Activated naive CD4-positive, alpha-beta T cell treated with anti-CD3 and anti-CD28 coated beads, Interleukin-2, amount 50 U/mL, for 24 hours (primary cell): Measurements from ENCODE around the gene NFASC.
A peak's percentile ranks its signal among the peaks of the same experiment; 100 is the strongest.

Experiments
- H3K27ac Mint-ChIP-seq: one replicate; pipeline ENCODE4 v1.8.0; 2021; ENCODE audit warnings: mild to moderate bottlenecking, mixed read lengths
- H3K27me3 Mint-ChIP-seq: one replicate; pipeline ENCODE4 v1.8.0; 2021; ENCODE audit warnings: mixed read lengths
- H3K36me3 Mint-ChIP-seq: one replicate; pipeline ENCODE4 v1.8.0; 2021; ENCODE audit warnings: mixed read lengths
- H3K4me1 Mint-ChIP-seq: one replicate; pipeline ENCODE4 v1.8.0; 2021; ENCODE audit warnings: mixed read lengths
- H3K4me3 Mint-ChIP-seq: one replicate; pipeline ENCODE4 v1.8.0; 2021; ENCODE audit warnings: mild to moderate bottlenecking, mixed read lengths
- H3K9me3 Mint-ChIP-seq: one replicate; pipeline ENCODE4 v1.8.0; 2021; ENCODE audit warnings: mixed read lengths

The NFASC gene

DNA sequence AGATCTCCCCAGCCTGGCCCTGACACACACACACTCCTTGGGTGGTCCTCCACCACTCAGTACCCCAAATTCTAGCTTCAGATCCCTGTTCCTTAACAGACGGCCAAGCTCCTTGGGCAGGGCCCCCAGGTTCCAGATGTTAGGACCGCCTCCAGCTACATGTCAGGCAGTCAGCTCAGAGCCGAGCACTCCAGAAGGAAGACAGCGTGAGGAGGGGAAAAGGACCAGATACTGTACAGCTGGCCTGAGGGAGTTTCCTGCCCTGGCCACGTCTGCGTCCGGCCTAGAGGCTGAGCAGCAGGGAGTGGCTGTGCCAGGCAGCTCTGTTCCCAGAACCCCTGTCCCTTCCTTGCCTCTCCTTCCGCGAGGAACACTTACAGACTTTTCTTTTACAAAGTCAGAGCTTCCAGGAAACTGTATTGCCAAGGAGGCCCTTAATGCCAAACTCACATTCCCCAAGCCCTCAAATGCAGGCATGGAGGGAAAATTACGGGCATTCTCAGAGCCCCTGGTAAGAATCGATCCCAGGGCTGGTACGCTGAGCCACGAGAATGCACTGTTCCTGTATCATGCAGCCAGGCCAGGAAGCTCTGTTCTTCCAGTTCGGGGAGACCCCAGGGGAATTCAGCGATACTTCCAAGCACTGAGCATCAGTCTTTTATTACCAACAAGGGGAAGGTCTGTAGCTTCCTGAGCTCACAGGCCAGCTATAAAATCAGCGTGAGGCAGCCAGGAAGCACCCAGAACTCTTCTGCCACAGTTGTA, 127.1 kb downstream of the NFASC start:
- Mint-ChIP-seq H3K27me3 (no peaks in the 10 kb centered on the region), H3K27ac (no peak overlapping the region), H3K36me3 (no peaks in the 10 kb centered on the region), H3K4me1 (no peaks in the 10 kb centered on the region), H3K9me3 (no peaks in the 10 kb centered on the region), H3K4me3 (no peak overlapping the region)

DNA sequence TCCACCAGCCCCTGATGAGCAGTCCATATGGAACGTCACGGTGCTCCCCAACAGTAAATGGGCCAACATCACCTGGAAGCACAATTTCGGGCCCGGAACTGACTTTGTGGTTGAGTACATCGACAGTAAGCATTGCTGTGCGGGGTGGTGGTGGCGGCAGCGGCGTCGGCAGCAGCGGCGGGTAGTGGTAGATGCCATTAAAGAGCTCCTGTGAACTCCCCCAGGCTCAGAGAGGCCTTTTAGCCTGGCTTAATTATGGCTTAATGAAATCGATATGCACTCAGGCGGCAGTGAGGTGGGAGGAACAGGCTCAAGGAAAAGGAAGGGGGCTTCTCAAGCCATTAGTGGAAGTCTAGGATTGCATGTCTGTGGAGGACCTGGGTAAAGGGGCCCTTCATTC, 130.5 kb downstream of the NFASC start:
- H3K27ac Mint-ChIP-seq: no peak overlapping the region
- no peaks in the 10 kb centered on the region for H3K9me3 Mint-ChIP-seq
- no peaks in the 10 kb centered on the region for H3K27me3 Mint-ChIP-seq
- H3K36me3 Mint-ChIP-seq: no peaks in the 10 kb centered on the region
- H3K4me1 Mint-ChIP-seq: no peaks in the 10 kb centered on the region
- no peak overlapping the region for H3K4me3 Mint-ChIP-seq

DNA sequence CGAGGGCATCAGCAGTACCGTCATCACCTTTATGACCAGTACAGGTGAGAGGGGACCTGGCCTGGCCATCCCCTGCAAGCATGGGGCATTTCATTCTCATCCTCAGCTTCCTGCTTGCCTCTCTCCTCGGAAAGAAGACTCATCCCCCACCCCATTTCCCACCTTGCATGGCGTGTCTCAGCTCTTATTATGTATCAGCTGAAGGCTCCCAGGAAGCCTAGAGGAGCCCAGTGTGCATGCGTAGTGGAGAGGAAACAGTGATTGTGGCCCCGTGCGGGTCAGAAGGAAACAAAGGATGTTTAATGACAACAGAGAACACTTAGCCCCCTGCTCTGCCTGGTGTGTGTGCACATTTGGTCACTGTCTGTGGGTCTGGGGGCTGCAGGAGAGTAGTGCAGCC, 132.0 kb downstream of the NFASC start:
- no peaks in the 10 kb centered on the region for H3K36me3 Mint-ChIP-seq
- H3K9me3 Mint-ChIP-seq: no peaks in the 10 kb centered on the region
- H3K4me3 Mint-ChIP-seq: no peak overlapping the region
- no peaks in the 10 kb centered on the region for H3K27me3 Mint-ChIP-seq
- no peak overlapping the region for H3K27ac Mint-ChIP-seq
- H3K4me1 Mint-ChIP-seq: no peaks in the 10 kb centered on the region

DNA sequence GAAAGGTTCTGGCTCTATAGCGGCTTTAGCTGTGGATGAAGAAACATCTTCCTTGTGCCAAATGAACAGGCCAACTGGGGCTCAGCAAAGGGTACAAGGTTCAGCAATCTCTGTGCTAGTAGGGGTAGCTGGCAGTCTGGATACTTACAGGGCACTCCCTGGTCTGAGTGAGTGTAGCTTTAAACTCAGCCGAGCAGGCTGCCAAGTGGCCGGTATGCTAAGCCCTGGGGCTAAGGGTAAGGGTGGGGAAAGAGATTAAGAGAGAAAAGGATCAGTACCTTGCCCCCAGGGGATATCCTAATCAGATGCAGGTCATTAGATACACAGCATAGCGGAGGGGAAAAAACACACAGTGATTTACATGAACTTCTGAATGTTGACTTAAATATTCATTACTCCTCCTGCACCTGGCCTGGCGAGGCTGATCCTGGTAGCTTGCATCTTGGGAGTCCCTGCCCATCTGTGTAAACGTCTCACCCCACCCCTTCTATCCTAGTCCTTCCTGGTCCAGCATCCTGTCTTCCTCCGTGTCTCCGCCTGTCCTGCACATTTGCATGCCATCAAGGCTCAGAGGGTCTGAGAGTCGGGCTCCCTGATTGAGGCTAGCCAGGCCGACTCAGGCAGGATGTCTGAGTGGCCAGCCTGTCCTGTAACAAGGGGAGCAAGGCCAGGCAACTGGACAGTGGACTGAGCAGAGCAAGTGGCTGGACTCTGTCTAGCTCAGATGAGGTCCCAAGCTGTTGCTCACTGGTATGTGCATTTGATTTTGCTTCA, 132.9 kb downstream of the NFASC start:
- Mint-ChIP-seq H3K36me3 (no peaks in the 10 kb centered on the region), H3K9me3 (no peaks in the 10 kb centered on the region), H3K27me3 (no peaks in the 10 kb centered on the region), H3K4me1 (no peaks in the 10 kb centered on the region), H3K4me3 (no peak overlapping the region), H3K27ac (no peak overlapping the region)

DNA sequence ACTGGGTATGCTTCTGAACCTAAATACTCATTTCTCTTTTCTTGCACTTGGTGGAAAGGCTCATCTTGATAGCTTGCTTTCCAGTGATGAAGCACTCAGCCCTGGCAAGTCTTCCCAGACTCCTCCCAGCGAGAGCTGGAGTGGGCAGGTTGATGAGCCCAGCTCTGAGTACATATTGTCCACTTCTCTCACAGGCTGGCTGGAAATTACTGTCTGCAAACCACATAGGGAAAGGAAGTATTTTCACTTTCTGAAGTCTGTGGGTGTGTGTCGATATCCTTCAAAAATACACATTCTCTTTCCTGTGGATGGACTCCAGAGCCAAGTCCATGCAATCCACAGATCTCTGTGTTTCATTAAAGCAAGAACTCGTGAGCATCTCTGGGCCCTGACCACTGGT, 133.7 kb downstream of the NFASC start:
- H3K27ac Mint-ChIP-seq: no peak overlapping the region

DNA sequence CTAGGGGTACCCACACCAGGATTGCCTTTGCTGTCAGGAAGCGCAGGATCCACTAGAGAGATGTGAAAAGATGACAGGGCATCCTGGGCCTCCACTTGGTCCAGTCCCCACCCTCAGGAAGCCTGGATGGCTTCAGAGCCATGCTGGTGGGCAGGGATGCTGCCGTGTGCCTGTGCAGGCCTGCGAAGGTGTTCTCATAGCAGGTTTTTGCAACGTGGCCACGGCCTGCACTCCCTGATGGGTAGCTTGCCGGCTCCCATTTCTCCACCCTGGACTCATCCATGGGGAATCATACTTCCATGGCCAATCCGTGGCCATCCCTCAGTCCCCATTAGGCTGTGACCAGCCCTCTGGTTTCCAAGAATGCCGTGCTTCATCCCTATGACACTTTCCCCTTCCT, 138.2 kb downstream of the NFASC start:
- Mint-ChIP-seq H3K36me3 (no peaks in the 10 kb centered on the region), H3K27me3 (no peaks in the 10 kb centered on the region), H3K4me1 (no peaks in the 10 kb centered on the region), H3K9me3 (no peaks in the 10 kb centered on the region), H3K4me3 (no peak overlapping the region), H3K27ac (no peak overlapping the region)

More for the DNA sequence above, 133.7 kb downstream of the NFASC start:
- Mint-ChIP-seq H3K9me3 (no peaks in the 10 kb centered on the region), H3K27me3 (no peaks in the 10 kb centered on the region), H3K4me3 (no peak overlapping the region), H3K36me3 (no peaks in the 10 kb centered on the region), H3K4me1 (no peaks in the 10 kb centered on the region)

DNA sequence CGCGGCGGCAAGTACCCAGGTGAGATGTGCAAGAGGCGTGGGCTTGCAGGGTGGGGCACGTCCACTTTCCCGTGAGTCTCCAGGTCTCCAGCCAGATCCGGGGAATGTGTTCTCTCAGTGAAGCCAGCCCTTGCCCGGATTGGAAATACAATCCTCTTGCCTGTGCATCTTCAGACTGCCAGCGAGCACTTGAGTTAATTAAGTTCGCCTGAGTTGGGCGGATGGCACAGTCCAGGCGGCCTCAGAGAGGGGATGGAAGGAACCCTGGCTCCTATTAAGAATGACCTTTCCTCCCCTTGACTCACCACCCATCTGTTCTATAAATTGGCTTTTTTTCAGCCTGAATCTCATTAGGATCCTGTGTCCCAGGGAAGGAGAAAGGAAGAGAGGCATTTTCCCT, 139.0 kb downstream of the NFASC start:
- no peak overlapping the region for H3K27ac Mint-ChIP-seq
- no peaks in the 10 kb centered on the region for H3K9me3 Mint-ChIP-seq
- no peak overlapping the region for H3K4me3 Mint-ChIP-seq
- no peaks in the 10 kb centered on the region for H3K27me3 Mint-ChIP-seq
- no peaks in the 10 kb centered on the region for H3K36me3 Mint-ChIP-seq
- no peaks in the 10 kb centered on the region for H3K4me1 Mint-ChIP-seq

DNA sequence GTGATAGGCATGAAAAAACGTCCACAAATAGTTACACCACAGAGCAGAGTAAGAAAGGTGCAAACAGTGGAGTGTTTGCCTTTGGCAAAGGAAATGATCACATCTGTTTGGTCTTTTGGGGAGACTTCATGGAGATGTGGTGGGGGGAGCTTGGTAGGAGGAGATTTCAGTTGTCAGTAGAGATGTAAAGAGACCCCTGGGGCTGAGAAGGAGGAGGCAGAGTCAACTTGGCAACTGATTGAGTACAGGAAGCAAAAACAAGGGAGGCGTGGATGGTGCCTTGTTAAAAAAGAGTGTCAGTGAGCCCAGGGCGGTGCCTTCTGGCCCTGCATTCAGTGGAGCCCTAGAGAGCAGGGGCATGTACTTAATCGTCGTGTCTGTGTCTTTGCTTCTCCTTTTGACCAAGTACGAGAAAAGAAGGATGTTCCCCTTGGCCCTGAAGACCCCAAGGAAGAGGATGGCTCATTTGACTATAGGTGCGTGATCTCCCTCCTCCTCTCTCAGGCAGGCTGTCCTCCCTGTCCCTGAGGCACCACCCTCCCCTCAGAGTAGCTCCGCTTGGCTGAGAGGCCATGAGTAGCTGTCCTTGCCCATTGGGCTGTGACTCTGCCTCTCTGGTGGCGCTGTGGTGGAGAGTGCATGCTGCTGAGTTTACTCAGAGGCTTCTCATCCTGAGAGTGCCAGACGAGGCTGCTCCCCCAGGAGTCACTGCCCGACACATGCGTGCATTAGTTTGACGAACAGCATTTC, 141.9 kb downstream of the NFASC start:
- H3K4me1 Mint-ChIP-seq: no peaks in the 10 kb centered on the region
- no peaks in the 10 kb centered on the region for H3K27me3 Mint-ChIP-seq
- H3K4me3 Mint-ChIP-seq: no peak overlapping the region
- no peaks in the 10 kb centered on the region for H3K36me3 Mint-ChIP-seq
- no peak overlapping the region for H3K27ac Mint-ChIP-seq
- no peaks in the 10 kb centered on the region for H3K9me3 Mint-ChIP-seq

DNA sequence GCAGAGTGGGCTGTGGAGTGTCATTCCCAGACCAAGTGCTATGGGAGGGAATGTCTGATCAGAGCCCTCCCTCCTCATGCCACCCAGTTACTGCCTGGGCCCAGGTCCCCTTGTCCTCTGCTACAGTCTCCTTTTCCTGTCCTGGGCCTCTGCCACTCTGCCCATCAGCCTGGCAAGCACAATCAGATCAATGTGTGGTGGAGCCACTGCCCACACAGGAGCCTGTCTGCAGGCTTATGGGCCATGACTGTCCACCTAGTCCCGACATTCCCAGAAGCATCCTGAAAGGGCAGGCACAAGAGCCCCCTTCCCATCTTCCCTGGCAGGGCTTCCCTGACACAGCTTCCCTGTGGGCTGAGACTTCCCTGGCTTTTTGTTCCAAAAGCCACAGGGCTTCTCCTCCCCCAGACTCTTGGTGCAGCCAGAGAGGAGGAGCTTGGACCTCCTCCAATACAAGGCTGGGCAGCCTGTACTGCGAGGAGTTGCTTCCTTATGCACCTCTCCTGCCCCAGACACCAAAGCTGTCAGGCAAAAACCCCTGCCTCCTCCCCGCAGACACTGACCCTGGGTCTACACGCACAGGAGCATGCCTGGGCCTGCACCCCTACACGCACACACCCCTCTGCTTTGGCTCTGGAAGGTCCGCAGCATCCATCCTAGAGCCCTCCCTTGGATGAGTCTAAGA, 143.2 kb downstream of the NFASC start:
- Mint-ChIP-seq H3K36me3 (no peaks in the 10 kb centered on the region), H3K4me1 (no peaks in the 10 kb centered on the region), H3K4me3 (no peak overlapping the region), H3K9me3 (no peaks in the 10 kb centered on the region), H3K27me3 (no peaks in the 10 kb centered on the region), H3K27ac (no peak overlapping the region)

DNA sequence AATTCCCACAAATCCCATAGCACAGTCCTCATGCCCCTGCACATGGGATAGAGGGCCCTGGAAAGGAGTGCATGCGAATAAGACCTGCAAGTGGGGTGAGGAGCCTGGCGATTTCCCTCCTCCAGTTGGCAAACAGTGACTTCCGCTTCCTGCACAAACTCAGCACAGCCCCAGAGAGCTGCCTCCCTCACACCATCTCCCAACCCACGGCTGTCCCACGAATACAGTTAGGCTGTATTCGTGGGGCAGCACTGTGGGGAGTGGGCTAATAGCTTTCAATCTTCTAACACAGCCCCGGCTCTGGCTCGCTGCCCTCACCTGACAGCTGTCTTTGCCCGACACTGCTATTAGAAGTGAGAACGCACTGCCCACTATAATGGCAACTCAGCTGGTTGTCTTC, 144.1 kb downstream of the NFASC start:
- Mint-ChIP-seq H3K27me3 (no peaks in the 10 kb centered on the region), H3K27ac (peak overlapping the region; percentile 65), H3K4me1 (no peaks in the 10 kb centered on the region), H3K4me3 (no peak overlapping the region), H3K36me3 (no peaks in the 10 kb centered on the region), H3K9me3 (no peaks in the 10 kb centered on the region)

DNA sequence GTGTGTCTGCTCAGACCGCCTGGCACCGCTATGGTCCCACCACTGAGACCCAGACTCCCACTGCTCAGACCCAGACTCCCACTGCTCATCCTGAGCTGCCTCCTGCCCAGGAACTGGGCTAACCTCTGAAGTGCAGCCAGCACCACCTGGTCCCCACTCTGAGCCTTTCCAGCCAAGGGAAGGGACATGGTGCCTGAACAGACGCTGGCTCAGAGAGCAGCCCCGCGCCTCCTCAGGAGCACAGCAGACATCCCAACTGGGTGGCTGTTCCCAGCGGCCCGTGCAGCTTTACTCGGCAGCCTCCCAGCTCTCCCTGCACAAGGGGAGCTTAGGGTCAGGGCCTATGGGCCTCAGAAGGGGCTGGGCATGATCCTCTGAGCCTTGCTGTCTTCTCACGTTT, 144.6 kb downstream of the NFASC start:
- Mint-ChIP-seq H3K4me1 (no peaks in the 10 kb centered on the region), H3K9me3 (no peaks in the 10 kb centered on the region), H3K36me3 (no peaks in the 10 kb centered on the region), H3K27me3 (no peaks in the 10 kb centered on the region), H3K4me3 (no peak overlapping the region), H3K27ac (no peak overlapping the region)

DNA sequence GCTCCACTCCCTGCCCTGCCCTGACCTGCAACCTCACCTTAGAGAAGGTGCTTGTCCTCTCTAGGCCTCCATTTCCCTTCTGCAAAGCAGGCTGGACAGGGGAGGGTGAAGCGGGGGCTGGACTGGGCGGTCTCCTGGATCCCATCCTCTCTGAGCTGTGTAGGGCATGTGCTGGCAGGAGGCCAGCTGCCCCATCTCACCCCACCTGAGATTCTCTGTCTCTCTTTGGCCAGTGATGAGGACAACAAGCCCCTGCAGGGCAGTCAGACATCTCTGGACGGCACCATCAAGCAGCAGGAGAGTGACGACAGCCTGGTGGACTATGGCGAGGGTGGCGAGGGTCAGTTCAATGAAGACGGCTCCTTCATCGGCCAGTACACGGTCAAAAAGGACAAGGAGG, 145.4 kb downstream of the NFASC start:
- H3K9me3 Mint-ChIP-seq: no peaks in the 10 kb centered on the region
- no peak overlapping the region for H3K27ac Mint-ChIP-seq
- no peak overlapping the region for H3K4me3 Mint-ChIP-seq
- H3K27me3 Mint-ChIP-seq: no peaks in the 10 kb centered on the region
- H3K36me3 Mint-ChIP-seq: no peaks in the 10 kb centered on the region
- H3K4me1 Mint-ChIP-seq: no peaks in the 10 kb centered on the region

DNA sequence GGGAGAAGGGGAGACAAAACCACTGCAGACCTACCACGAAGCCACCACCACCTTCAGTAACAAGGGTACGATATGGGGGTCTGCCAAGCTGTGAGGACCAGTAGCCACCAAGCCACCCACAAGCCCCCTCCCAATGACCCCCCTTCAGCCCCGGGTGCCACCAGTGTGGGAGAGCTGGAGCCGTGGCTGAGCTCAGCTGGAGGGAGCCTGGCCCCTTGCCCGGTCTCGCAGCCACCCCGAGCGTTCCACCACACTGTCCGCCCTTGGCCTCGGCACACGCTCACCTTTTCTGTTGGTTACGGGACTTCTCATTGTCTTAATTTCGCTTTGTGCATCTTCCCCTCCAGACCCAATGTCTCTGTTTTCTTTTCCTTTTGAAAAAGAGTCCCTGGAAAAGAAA, 145.9 kb downstream of the NFASC start:
- Mint-ChIP-seq H3K27me3 (no peaks in the 10 kb centered on the region), H3K9me3 (no peaks in the 10 kb centered on the region), H3K4me3 (no peak overlapping the region), H3K27ac (no peak overlapping the region), H3K36me3 (no peaks in the 10 kb centered on the region), H3K4me1 (no peaks in the 10 kb centered on the region)

DNA sequence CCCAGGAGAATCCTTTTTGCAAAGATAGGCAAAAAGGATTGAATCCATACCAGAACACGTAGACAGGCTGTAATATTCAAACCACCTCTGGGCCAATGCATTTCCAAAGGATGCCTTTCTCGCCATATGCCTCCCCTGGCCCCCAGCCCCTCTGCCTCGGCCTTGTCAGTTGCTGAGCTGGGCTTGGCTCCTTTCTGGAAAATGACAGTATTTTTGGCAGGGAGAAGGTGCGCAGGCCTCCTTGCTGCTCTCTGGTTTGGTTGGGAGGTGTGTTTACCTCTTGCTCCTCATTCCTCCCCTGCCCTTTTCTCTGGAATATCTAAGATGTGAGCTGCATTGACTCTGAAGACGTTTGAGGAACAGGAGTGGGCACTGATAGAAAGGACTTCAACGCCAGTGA, 146.3 kb downstream of the NFASC start:
- Mint-ChIP-seq H3K4me3 (no peak overlapping the region), H3K9me3 (no peaks in the 10 kb centered on the region), H3K4me1 (no peaks in the 10 kb centered on the region), H3K27me3 (no peaks in the 10 kb centered on the region), H3K36me3 (no peaks in the 10 kb centered on the region), H3K27ac (no peak overlapping the region)

DNA sequence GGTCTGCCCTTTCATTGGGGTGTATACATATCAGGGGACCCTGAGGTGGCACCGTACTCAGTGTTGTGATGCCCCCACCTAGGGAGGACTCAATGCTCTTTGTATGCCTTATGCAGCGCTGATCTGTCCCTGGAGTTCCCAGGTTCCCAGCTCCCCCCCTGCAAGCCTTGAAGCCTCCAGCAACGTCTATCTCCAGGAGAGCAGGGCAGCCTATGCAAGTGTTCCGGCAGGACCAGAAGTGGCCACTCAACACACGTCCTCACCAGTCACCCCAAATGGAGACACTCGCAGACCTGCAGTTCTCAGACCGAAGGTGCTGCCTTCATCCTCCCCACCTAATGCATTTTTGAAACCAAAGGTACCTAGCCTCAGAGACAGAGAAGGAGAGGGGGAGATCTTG, 147.1 kb downstream of the NFASC start:
- Mint-ChIP-seq H3K4me3 (no peak overlapping the region), H3K27me3 (no peaks in the 10 kb centered on the region), H3K36me3 (no peaks in the 10 kb centered on the region), H3K4me1 (no peaks in the 10 kb centered on the region), H3K9me3 (no peaks in the 10 kb centered on the region), H3K27ac (no peak overlapping the region)
